Neural cell (in vitro differentiated cells): ENCODE data around the gene CPO.

ENCODE experiments used
- EP300 ChIP-seq: fragments of 450-650 bp; conservative IDR thresholded peaks from 2 replicates; pipeline ENCODE4 v1.6.1; 2014; ENCODE audit warnings: antibody characterized with exemption, mild to moderate bottlenecking, moderate library complexity; ENCODE audit not compliant: poor library complexity, severe bottlenecking
- EZH2 ChIP-seq: fragments of 200-600, 300-800 bp; shearing (Covaris generic), sonication (generic); IDR thresholded peaks from 2 replicates; pipeline ENCODE4 v1.6.1; 2014; ENCODE audit warnings: antibody characterized with exemption, low read length, borderline replicate concordance, mild to moderate bottlenecking; ENCODE audit not compliant: insufficient read depth, poor library complexity, severe bottlenecking
- MXI1 ChIP-seq: fragments of 450-650 bp; conservative IDR thresholded peaks from 2 replicates; pipeline ENCODE4 v1.6.1; 2014; ENCODE audit warnings: antibody characterized with exemption, mild to moderate bottlenecking; ENCODE audit not compliant: poor library complexity, severe bottlenecking
- POLR2AphosphoS5 ChIP-seq: IDR thresholded peaks from 2 replicates; pipeline ENCODE4 v1.6.1; 2012
- RAD21 ChIP-seq: fragments of 450-650 bp; conservative IDR thresholded peaks from 2 replicates; pipeline ENCODE4 v1.6.1; 2014; ENCODE audit warnings: antibody characterized with exemption, mild to moderate bottlenecking, moderate library complexity
- SMC3 ChIP-seq: fragments of 450-650 bp; conservative IDR thresholded peaks from 2 replicates; pipeline ENCODE4 v1.6.1; 2014; ENCODE audit warnings: antibody characterized with exemption, mild to moderate bottlenecking, moderate library complexity; ENCODE audit not compliant: poor library complexity
- TAF1 ChIP-seq: IDR thresholded peaks from 2 replicates; pipeline ENCODE4 v1.6.1; 2012; ENCODE audit warnings: low read depth
- TF ChIP-seq, protein P1 (sequence below): fragments of 450-650 bp; IDR thresholded peaks from 2 replicates; pipeline ENCODE4 v1.5.1; 2014; ENCODE audit warnings: antibody characterized with exemption, mild to moderate bottlenecking, moderate library complexity; ENCODE audit not compliant: poor library complexity, severe bottlenecking
- TF ChIP-seq, protein P2 (sequence below): IDR thresholded peaks from 2 replicates; pipeline ENCODE4 v1.6.1; 2012; ENCODE audit warnings: borderline replicate concordance

DNA sequence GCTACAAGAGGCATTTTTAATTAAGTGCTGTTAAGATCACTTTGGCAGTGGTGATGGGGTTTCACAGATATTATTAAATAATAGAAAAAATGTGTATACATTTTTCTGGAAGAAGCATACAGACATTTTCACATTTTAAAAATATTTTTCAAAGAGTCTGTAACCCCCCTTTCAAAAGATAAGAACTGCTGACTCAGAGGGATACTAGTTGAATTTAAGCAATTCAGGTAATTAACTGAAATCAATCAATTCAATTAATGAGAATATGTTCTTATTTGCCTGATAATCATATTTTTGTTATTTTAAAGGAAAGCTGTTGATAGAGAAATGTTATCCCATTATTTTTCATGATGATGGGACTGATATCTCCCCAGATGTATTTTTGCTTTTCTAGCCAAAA, 41.1 kb downstream of the CPO start:
- TF ChIP-seq POLR2AphosphoS5: no peak
- TF ChIP-seq EP300: no peak
- TF ChIP-seq, protein P1, sequence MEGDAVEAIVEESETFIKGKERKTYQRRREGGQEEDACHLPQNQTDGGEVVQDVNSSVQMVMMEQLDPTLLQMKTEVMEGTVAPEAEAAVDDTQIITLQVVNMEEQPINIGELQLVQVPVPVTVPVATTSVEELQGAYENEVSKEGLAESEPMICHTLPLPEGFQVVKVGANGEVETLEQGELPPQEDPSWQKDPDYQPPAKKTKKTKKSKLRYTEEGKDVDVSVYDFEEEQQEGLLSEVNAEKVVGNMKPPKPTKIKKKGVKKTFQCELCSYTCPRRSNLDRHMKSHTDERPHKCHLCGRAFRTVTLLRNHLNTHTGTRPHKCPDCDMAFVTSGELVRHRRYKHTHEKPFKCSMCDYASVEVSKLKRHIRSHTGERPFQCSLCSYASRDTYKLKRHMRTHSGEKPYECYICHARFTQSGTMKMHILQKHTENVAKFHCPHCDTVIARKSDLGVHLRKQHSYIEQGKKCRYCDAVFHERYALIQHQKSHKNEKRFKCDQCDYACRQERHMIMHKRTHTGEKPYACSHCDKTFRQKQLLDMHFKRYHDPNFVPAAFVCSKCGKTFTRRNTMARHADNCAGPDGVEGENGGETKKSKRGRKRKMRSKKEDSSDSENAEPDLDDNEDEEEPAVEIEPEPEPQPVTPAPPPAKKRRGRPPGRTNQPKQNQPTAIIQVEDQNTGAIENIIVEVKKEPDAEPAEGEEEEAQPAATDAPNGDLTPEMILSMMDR: no peak
- no peak for TF ChIP-seq TAF1
- TF ChIP-seq, protein P2, sequence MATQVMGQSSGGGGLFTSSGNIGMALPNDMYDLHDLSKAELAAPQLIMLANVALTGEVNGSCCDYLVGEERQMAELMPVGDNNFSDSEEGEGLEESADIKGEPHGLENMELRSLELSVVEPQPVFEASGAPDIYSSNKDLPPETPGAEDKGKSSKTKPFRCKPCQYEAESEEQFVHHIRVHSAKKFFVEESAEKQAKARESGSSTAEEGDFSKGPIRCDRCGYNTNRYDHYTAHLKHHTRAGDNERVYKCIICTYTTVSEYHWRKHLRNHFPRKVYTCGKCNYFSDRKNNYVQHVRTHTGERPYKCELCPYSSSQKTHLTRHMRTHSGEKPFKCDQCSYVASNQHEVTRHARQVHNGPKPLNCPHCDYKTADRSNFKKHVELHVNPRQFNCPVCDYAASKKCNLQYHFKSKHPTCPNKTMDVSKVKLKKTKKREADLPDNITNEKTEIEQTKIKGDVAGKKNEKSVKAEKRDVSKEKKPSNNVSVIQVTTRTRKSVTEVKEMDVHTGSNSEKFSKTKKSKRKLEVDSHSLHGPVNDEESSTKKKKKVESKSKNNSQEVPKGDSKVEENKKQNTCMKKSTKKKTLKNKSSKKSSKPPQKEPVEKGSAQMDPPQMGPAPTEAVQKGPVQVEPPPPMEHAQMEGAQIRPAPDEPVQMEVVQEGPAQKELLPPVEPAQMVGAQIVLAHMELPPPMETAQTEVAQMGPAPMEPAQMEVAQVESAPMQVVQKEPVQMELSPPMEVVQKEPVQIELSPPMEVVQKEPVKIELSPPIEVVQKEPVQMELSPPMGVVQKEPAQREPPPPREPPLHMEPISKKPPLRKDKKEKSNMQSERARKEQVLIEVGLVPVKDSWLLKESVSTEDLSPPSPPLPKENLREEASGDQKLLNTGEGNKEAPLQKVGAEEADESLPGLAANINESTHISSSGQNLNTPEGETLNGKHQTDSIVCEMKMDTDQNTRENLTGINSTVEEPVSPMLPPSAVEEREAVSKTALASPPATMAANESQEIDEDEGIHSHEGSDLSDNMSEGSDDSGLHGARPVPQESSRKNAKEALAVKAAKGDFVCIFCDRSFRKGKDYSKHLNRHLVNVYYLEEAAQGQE: no peak
- no peak for TF ChIP-seq EZH2
- no peak for TF ChIP-seq MXI1
- no peak for TF ChIP-seq RAD21
- no peak for TF ChIP-seq SMC3
